ENCODE data around the gene KCTD16.

The KCTD16 gene

DNA sequence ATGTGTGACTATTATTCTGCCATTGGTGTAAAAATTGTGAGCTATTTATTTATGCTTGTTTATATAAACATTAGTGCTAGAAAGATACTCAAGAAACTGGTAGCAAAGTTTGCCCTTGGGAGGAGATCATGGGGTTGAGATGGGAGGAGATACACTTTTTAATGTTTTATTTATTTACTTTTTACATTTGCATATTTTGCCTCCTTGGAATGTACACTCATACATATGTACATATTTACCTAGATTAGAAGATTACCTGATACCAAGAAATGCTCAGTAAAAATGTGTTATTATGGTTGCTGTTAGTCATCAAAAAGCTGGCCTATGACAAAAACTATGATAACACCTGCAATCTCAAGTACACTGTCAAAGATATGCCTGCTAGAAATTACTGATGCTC, 195.2 kb downstream of the KCTD16 start:
- Histone ChIP-seq H3K27ac (no peak overlapping the region), H3K4me3 (ENCODE audit: low read depth, low read length) (no peak overlapping the region), H3K27me3 (replicated peaks) (no peaks in the 10 kb centered on the region), H3K36me3 (replicated peaks) (no peaks in the 10 kb centered on the region)
- DNase-seq, result no peak
- no peak for TF ChIP-seq CTCF (IDR thresholded peaks at IDR 0.05; ENCODE audit: low read depth, low read length, missing control alignments)
- in situ Hi-C loops (cut with HindIII; ENCODE audit: low pct_ligation_motif_present, low sequenced_read_pairs), result no loop called here

GRCh38 chr5:144367991-144368390, 197.3 kb downstream of the KCTD16 start:
- in situ Hi-C loops (cut with HindIII; ENCODE audit: low pct_ligation_motif_present, low sequenced_read_pairs), result no loop called here
- DNase-seq, result no peak
- H3K4me3 ChIP-seq (ENCODE audit: low read depth, low read length), result no peak overlapping the region
- H3K27me3 ChIP-seq (replicated peaks), result no peaks in the 10 kb centered on the region
- TF ChIP-seq CTCF (IDR thresholded peaks at IDR 0.05; ENCODE audit: low read depth, low read length, missing control alignments), result no peak
- no peak overlapping the region for H3K27ac ChIP-seq
- no peaks in the 10 kb centered on the region for H3K36me3 ChIP-seq (replicated peaks)

- Histone ChIP-seq H3K27me3 (replicated peaks) (no peaks in the 10 kb centered on the region), H3K36me3 (replicated peaks) (no peaks in the 10 kb centered on the region), H3K27ac (no peak overlapping the region), H3K4me3 (ENCODE audit: low read depth, low read length) (no peak overlapping the region)
- DNase-seq, result no peak
- in situ Hi-C loops (cut with HindIII; ENCODE audit: low pct_ligation_motif_present, low sequenced_read_pairs), result no loop called here
- TF ChIP-seq CTCF (IDR thresholded peaks at IDR 0.05; ENCODE audit: low read depth, low read length, missing control alignments), result no peak
These were observed 197.9 kb downstream of the KCTD16 start for GRCh38 chr5:144368556-144368955.

DNA sequence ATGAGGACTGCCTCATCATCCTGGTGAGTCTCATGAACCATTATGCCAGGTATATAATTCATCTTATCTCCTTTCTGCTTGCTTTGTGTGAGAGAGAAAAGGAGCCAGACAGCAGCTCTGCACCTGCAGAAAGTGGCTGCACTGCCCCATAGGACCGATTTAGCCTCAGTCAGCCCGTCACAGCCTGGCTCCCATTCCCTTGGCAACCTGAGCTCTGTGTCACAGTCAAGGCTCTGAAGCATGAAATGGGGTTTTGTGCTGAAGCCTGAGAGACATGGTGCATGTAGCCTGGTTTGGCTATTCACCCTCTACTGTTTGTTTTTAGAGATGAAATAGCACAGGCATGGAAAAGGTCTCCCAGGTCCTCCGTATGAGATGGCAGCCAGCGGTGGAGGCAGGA, 198.3 kb downstream of the KCTD16 start:
- no peaks in the 10 kb centered on the region for H3K36me3 ChIP-seq (replicated peaks)
- no peak overlapping the region for H3K4me3 ChIP-seq (ENCODE audit: low read depth, low read length)
- H3K27me3 ChIP-seq (replicated peaks), result no peaks in the 10 kb centered on the region
- in situ Hi-C loops (cut with HindIII; ENCODE audit: low pct_ligation_motif_present, low sequenced_read_pairs), result no loop called here
- DNase-seq, result no peak
- no peak overlapping the region for H3K27ac ChIP-seq
- TF ChIP-seq CTCF (IDR thresholded peaks at IDR 0.05; ENCODE audit: low read depth, low read length, missing control alignments), result no peak

- no peaks in the 10 kb centered on the region for H3K36me3 ChIP-seq (replicated peaks)
- H3K27ac ChIP-seq, result no peak overlapping the region
- H3K27me3 ChIP-seq (replicated peaks), result no peaks in the 10 kb centered on the region
- in situ Hi-C loops (cut with HindIII; ENCODE audit: low pct_ligation_motif_present, low sequenced_read_pairs), result no loop called here
- DNase-seq, result no peak
- TF ChIP-seq CTCF (IDR thresholded peaks at IDR 0.05; ENCODE audit: low read depth, low read length, missing control alignments), result no peak
- H3K4me3 ChIP-seq (ENCODE audit: low read depth, low read length), result no peak overlapping the region
These were observed 199.6 kb downstream of the KCTD16 start for GRCh38 chr5:144370273-144370672.

GRCh38 chr5:144374637-144375036, 204.0 kb downstream of the KCTD16 start:
- TF ChIP-seq CTCF (IDR thresholded peaks at IDR 0.05; ENCODE audit: low read depth, low read length, missing control alignments), result no peak
- H3K36me3 ChIP-seq (replicated peaks), result no peaks in the 10 kb centered on the region
- no peak overlapping the region for H3K27ac ChIP-seq
- in situ Hi-C loops (cut with HindIII; ENCODE audit: low pct_ligation_motif_present, low sequenced_read_pairs), result no loop called here
- no peaks in the 10 kb centered on the region for H3K27me3 ChIP-seq (replicated peaks)
- no peak for DNase-seq
- H3K4me3 ChIP-seq (ENCODE audit: low read depth, low read length), result no peak overlapping the region

Measured in brain microvascular endothelial cell (primary cell).